ENCODE measurements around the gene PRKACG. TPM values are rescaled to one million over a fixed set of nuclear protein-coding genes. Genes with fewer than 3 reads are reported as not detected.
A peak's percentile ranks its signal among the peaks of the same experiment; 100 is the strongest.

The PRKACG gene
- not detected in 2 replicates for total RNA-seq
- polyA plus RNA-seq: 0.13 TPM in 1 of 2 replicates, not detected in the other

- no peak for DNase-seq (ENCODE audit: low read depth in 1 of 2, low spot score in 1 of 2)
- Histone ChIP-seq H3K27me3 (no peaks in the 10 kb centered on the region), H3K36me3 (no peaks in the 10 kb centered on the region), H3K4me3 (no peak within 1 kb of the TSS), H3K27ac (no peak within 1 kb of the TSS), H3K9me3 (ENCODE audit: low read depth) (no peaks in the 10 kb centered on the region), H3K4me1 (ENCODE audit: low read depth) (no peaks in the 10 kb centered on the region)
- TF ChIP-seq, protein P1, sequence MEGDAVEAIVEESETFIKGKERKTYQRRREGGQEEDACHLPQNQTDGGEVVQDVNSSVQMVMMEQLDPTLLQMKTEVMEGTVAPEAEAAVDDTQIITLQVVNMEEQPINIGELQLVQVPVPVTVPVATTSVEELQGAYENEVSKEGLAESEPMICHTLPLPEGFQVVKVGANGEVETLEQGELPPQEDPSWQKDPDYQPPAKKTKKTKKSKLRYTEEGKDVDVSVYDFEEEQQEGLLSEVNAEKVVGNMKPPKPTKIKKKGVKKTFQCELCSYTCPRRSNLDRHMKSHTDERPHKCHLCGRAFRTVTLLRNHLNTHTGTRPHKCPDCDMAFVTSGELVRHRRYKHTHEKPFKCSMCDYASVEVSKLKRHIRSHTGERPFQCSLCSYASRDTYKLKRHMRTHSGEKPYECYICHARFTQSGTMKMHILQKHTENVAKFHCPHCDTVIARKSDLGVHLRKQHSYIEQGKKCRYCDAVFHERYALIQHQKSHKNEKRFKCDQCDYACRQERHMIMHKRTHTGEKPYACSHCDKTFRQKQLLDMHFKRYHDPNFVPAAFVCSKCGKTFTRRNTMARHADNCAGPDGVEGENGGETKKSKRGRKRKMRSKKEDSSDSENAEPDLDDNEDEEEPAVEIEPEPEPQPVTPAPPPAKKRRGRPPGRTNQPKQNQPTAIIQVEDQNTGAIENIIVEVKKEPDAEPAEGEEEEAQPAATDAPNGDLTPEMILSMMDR (IDR thresholded peaks at IDR 0.05; ENCODE audit: low read depth, low read length): no peak
These were observed at the start of gene PRKACG for GRCh38 chr9:69014013-69014412. PRKACG (minus strand) TSS chr9:69014113; CDS start chr9:69014092, 21 bp downstream.

GRCh38 chr9:69062195-69062594 lies 48.3 kb upstream of the PRKACG start:
- no peak for DNase-seq (ENCODE audit: low read depth in 1 of 2, low spot score in 1 of 2)
- H3K27ac ChIP-seq: no peak overlapping the region
- H3K4me3 ChIP-seq: no peak overlapping the region
- peaks cover 24% of the 10 kb centered on the region for H3K36me3 ChIP-seq
- TF ChIP-seq, protein P1 (IDR thresholded peaks at IDR 0.05; ENCODE audit: low read depth, low read length): no peak
- no peaks in the 10 kb centered on the region for H3K9me3 ChIP-seq (ENCODE audit: low read depth)
- no peaks in the 10 kb centered on the region for H3K27me3 ChIP-seq
- no peaks in the 10 kb centered on the region for H3K4me1 ChIP-seq (ENCODE audit: low read depth)

- no peak overlapping the region for H3K27ac ChIP-seq
- H3K36me3 ChIP-seq: peaks cover 16% of the 10 kb centered on the region
- no peak for DNase-seq (ENCODE audit: low read depth in 1 of 2, low spot score in 1 of 2)
- H3K4me1 ChIP-seq (ENCODE audit: low read depth): no peaks in the 10 kb centered on the region
- no peak overlapping the region for H3K4me3 ChIP-seq
- H3K9me3 ChIP-seq (ENCODE audit: low read depth): no peaks in the 10 kb centered on the region
- TF ChIP-seq, protein P1 (IDR thresholded peaks at IDR 0.05; ENCODE audit: low read depth, low read length): no peak
- no peaks in the 10 kb centered on the region for H3K27me3 ChIP-seq
These were observed 46.9 kb upstream of the PRKACG start for GRCh38 chr9:69060766-69061165.

- Histone ChIP-seq H3K36me3 (peaks cover 8% of the 10 kb centered on the region), H3K4me3 (no peak overlapping the region), H3K4me1 (ENCODE audit: low read depth) (no peaks in the 10 kb centered on the region), H3K9me3 (ENCODE audit: low read depth) (no peaks in the 10 kb centered on the region), H3K27ac (no peak overlapping the region), H3K27me3 (no peaks in the 10 kb centered on the region)
- TF ChIP-seq, protein P1 (IDR thresholded peaks at IDR 0.05; ENCODE audit: low read depth, low read length): no peak
- no peak for DNase-seq (ENCODE audit: low read depth in 1 of 2, low spot score in 1 of 2)
These were observed 44.2 kb upstream of the PRKACG start for GRCh38 chr9:69058101-69058500.

DNA sequence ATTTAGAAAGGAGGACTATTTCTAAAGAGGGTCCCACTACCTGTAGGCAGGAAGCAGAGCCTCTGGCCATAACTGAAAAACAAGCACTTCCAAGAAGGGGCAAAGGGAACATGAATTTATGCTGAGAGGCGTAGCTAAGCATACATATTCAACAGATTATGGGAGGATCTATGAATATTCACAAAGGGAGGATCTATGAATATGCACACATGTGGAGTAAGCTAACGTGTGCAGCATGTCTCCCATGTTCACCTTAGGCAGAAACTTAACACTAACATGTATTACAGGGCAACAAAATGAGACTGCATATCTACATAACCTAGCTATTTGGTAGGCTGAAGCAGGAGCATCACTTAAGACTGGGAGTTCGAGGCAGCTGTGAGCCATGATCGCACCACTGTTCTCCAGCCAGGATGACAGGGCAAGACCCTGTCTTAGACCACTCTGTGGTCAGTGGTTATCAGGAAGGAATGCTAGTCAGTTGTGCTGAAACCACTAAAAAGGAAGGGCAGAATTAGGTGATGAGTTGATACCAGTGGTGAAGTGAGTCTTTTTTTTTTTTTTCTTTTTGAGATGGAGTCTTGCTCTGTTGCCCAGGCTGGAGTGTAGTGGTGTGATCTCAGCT lies 42.4 kb upstream of the PRKACG start:
- H3K27me3 ChIP-seq: no peaks in the 10 kb centered on the region
- TF ChIP-seq, protein P1 (IDR thresholded peaks at IDR 0.05; ENCODE audit: low read depth, low read length): no peak
- peak in 1 of 2 donors; percentile 40 for DNase-seq (ENCODE audit: low read depth in 1 of 2, low spot score in 1 of 2)
- peaks cover 8% of the 10 kb centered on the region for H3K36me3 ChIP-seq
- H3K27ac ChIP-seq: no peak overlapping the region
- no peak overlapping the region for H3K4me3 ChIP-seq
- H3K9me3 ChIP-seq (ENCODE audit: low read depth): no peaks in the 10 kb centered on the region
- no peaks in the 10 kb centered on the region for H3K4me1 ChIP-seq (ENCODE audit: low read depth)
